HEK293T (cell line): ENCODE measurements around the gene CAMKV.

ENCODE experiments used
- ARNT ChIP-seq: fragments of 450-650 bp; IDR thresholded peaks from 2 replicates; pipeline ENCODE4 v1.6.1; 2017; ENCODE audit warnings: mild to moderate bottlenecking
- BHLHE40 ChIP-seq: fragments of 450-650 bp; IDR thresholded peaks from 2 replicates; pipeline ENCODE4 v1.6.1; 2016; ENCODE audit warnings: mild to moderate bottlenecking, moderate library complexity, borderline replicate concordance
- CTBP1 ChIP-seq: fragments of 450-650 bp; IDR thresholded peaks from 2 replicates; pipeline ENCODE4 v1.6.1; 2016; ENCODE audit warnings: borderline replicate concordance
- ELF4 ChIP-seq: fragments of 450-650 bp; IDR thresholded peaks from 2 replicates; pipeline ENCODE4 v1.6.1; 2017; ENCODE audit warnings: antibody characterized with exemption
- FOXA1 ChIP-seq: fragments of 450-650 bp; IDR thresholded peaks from 2 replicates; pipeline ENCODE4 v1.6.1; 2016; ENCODE audit warnings: mild to moderate bottlenecking
- FOXK2 ChIP-seq: fragments of 450-650 bp; IDR thresholded peaks from 2 replicates; pipeline ENCODE4 v1.6.1; 2016; ENCODE audit warnings: mild to moderate bottlenecking
- FOXM1 ChIP-seq: fragments of 450-650 bp; IDR thresholded peaks from 2 replicates; pipeline ENCODE4 v1.6.1; 2017; ENCODE audit warnings: mild to moderate bottlenecking, borderline replicate concordance
- HDGF ChIP-seq: fragments of 450-650 bp; IDR thresholded peaks from 2 replicates; pipeline ENCODE4 v1.6.1; 2017; ENCODE audit warnings: antibody characterized with exemption, borderline replicate concordance
- NFRKB ChIP-seq: fragments of 450-650 bp; IDR thresholded peaks from 2 replicates; pipeline ENCODE4 v1.6.1; 2016; ENCODE audit warnings: mild to moderate bottlenecking, moderate library complexity
- SP1 ChIP-seq: fragments of 450-650 bp; IDR thresholded peaks from 2 replicates; pipeline ENCODE4 v1.6.1; 2017
- TARDBP ChIP-seq: fragments of 450-650 bp; IDR thresholded peaks from 2 replicates; pipeline ENCODE4 v1.6.1; 2016
- TF ChIP-seq, protein P1 (sequence below): fragments of 450-650 bp; IDR thresholded peaks from 2 replicates; pipeline ENCODE4 v1.6.1; 2016

DNA sequence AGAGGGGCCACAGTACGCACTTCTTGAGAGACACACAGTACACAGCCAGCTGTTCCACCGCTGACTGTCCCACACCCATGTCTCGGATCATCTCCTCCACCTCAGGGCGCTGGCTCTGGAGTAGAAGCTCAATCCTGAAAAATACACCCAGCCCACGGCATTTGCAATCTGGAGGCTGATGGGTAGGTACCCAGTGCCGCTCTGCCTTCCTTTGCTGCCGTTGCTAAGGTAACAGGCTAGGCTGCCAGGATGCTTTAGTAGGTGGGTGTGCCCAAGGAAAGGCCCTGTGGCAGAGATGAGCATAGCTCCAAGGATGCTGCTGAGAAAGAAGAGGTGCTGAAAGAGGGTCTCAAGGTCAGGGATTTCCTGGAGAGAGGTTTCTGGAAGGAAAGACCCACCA, 27.9 kb downstream of the CAMKV start:
- no peak for TF ChIP-seq ELF4
- TF ChIP-seq ARNT: no peak
- no peak for TF ChIP-seq SP1
- TF ChIP-seq, protein P1, sequence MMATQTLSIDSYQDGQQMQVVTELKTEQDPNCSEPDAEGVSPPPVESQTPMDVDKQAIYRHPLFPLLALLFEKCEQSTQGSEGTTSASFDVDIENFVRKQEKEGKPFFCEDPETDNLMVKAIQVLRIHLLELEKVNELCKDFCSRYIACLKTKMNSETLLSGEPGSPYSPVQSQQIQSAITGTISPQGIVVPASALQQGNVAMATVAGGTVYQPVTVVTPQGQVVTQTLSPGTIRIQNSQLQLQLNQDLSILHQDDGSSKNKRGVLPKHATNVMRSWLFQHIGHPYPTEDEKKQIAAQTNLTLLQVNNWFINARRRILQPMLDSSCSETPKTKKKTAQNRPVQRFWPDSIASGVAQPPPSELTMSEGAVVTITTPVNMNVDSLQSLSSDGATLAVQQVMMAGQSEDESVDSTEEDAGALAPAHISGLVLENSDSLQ: no peak
- TF ChIP-seq FOXM1: no peak
- TF ChIP-seq CTBP1: no peak
- no peak for TF ChIP-seq HDGF
- TF ChIP-seq TARDBP: no peak
- no peak for TF ChIP-seq BHLHE40
- no peak for TF ChIP-seq NFRKB
- no peak for TF ChIP-seq FOXA1
- no peak for TF ChIP-seq FOXK2
